ENCODE measurements around the gene OR2A14.
"Not testable (repeated sequence)": the region's sequence is repeated elsewhere in the genome, so short reads cannot be mapped to it uniquely, and the experiment has no call there.

The OR2A14 gene, protein sequence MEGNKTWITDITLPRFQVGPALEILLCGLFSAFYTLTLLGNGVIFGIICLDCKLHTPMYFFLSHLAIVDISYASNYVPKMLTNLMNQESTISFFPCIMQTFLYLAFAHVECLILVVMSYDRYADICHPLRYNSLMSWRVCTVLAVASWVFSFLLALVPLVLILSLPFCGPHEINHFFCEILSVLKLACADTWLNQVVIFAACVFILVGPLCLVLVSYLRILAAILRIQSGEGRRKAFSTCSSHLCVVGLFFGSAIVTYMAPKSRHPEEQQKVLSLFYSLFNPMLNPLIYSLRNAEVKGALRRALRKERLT

DNA sequence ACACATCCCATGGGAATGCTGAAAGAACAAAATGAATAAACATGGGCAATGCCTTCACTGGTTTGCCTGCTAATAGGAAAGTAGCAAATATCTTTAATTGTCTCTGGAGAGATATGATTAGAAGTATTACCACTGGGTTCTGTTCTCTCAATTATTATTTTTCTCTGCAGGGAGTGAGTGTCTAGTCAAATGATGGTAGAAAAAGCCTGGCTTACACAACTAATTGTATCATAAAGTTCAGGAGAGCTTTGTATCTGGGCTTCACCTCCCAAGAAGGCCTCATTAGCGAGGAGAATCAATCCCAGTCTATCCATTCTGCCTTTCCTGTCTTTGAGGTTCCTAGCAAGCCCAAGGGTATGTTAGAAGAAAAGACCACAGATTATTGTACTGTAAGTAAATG is at the start of gene OR2A14:
OR2A14 (plus strand) TSS at position 301 of the 400 bp plus-strand sequence. CDS start 5,937 bp downstream, outside the sequence.
- no peak for ATAC-seq

DNA sequence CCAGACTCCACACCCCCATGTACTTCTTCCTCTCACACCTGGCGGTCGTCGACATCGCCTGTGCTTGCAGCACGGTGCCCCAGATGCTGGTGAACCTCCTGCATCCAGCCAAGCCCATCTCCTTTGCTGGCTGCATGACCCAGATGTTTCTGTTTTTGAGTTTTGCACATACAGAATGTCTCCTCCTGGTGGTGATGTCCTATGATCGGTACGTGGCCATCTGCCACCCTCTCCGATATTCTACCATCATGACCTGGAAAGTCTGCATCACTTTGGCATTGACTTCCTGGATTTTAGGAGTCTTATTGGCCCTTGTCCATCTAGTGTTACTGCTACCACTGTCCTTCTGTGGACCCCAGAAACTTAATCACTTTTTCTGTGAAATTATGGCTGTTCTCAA is 48.6 kb upstream of the OR2A14 start:
- no peak for ATAC-seq

DNA sequence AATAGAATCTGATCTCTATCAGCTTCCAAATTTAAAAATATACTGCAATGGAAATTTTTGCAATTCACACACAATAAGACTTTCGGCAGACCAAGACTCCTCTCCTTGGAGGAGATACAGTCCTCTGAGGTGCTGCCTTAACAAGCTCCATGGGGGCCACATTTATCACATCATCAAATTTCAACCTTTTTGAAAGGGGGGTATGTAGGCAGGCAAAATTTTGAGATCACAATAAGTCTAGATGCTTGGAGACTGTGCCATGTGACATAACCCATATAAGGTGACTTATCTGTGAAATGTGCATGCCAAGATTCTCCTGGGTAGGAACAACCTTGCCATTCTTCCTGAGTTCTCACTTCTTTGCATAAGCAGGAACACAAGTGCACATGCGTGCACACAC is 37.0 kb upstream of the OR2A14 start, which contains the start of gene OR2A12:
OR2A12 (plus strand) TSS at position 301 of the 400 bp plus-strand sequence. CDS start 8,830 bp downstream, outside the sequence.
- no peak for ATAC-seq

DNA sequence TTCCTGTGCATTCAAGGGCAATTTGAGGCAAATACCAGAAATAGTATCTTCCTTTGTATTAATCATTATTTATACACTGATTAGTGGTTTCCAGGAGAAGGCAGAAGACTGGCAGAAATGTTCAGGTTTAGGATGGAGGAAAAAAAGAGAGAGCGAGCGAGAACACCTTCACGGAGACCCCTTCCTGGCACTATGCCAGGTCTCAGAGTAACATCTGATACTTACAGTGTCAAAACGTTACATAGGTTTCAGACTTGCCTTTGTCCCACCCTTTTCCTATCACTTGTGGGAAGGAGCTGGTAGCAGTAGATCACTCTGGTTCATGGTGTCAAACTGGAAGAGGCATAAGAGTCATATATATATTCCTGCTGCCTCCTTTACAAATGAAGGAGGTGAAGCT is 36.2 kb upstream of the OR2A14 start:
- no peak for ATAC-seq

DNA sequence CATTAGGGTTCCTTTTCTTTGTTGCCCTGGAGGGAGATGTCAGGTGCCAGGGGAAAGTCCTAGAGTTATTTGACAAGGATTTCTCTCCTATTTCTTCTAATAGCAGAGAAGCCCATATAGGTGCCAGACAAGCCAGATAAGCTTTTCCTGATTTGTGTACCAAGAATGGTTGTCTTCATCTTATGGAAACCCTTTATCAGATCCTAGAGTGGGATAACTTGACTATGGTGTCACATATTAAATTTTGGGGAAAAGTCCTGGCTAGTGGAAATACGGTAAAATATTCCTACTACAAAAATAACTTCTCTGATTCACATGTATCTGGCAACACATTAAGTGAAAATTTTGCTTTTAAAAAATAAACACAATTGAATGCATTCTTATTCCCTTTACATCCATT is 35.7 kb upstream of the OR2A14 start:
- no peak for ATAC-seq

DNA sequence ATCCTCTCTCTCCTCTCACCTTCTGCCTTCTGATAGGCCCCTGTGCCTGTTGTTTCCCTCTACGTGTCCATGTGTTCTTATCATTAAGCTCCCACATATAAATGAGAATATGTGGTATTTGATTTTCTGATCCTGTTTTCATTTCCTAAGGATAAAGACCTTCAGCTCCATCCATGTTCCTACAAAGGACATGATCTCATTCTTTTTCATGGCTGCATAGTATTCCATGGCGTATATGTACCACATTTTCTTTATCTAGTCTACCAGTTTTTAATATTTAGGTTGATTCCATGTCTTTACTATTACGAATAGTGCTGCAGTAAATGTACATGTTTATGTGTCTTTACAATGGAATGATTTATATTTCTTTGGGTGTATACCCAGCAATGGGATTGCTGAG is 32.3 kb upstream of the OR2A14 start:
- no peak for ATAC-seq

DNA sequence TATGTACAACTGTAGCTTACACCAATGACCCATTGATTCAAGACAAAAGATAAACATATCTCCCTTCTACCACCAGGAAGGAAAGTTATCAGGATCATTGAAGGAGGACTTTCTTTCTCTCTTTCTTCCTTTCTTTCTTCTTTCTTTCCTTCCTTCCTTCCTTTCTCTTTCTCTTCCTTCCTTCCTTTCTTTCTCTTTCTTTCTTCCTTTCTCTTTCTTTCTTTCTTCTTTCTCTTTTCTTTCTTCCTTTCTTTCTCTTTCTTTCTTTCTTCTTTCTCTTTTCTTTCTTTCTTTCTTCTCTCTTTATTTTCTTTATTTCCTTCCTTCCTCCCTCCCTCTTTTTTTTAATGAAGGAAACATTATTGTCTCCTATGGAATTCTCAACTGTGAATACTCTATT is 24.2 kb upstream of the OR2A14 start:
- no peak for ATAC-seq

DNA sequence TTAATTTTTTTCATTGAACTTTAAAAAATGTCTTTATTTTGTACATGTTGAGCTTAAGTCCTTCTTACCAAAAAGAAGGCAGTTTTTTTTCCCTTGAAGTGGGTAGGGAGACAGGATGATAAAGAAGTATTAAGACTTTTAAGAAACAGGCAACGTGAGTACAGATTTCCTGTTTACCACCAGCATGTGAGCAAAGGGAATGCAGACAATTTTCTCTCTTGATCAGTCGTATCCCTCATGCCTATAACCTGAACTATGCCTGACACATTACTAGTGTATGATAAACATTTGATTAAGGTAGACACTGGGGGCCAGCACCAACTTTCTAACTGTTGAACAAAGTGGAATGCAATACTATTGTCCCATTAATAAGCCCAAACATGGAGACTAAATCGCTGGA is 22.4 kb upstream of the OR2A14 start:
- no peak for ATAC-seq

DNA sequence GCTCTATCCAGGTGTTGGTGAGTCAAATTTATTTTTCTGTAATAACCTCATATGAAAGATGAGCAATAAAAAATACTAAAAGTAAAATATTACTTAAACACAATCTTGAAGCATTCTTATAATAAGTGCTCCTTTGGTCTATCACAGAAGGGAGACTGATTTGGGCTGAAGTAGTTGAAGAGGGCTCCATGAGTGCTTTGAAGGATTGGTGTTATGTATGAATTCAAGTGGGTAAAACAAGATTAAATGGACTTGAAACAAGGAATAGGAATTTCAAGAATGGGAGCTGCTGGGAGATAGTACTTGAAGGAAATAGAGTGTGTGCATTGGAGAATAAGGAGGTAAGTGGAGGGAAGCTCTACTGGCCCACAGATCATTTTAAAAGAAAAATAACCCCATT is 20.9 kb upstream of the OR2A14 start:
- ATAC-seq, result no peak

DNA sequence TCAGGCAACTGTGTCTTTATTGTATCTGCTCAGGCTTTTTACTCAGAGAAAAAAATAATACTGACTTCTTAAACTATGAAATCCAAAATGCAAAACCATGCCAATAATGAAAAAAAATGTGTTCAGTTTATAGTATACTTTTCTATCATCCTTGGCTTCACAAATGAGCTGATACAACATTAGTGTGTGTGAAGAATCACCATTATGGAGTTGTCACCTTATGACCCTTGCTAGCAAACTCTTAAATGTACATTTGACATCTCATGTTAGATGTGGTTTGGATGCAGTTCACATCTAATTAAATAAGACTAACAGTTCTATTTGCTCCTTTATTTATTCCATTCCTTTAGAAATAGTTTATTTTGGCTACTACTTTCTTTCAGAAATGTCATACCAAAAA is 17.8 kb upstream of the OR2A14 start:
- no peak for ATAC-seq

DNA sequence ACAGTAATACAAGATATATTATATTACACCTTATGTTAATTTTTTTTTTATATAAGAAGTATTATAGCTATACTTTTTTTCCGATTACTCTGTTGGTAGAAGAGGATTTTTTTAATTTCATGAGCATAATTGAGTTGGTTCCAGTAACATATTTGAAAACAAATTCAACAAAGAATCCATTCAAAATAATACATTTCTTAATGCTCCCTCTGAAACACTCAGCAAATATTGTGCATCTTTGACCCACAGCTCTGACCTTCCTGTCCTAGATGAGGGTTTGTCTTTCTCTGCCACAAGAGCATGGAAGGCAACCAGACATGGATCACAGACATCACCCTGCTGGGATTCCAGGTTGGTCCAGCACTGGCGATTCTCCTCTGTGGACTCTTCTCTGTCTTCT is 13.7 kb upstream of the OR2A14 start, which contains the start of gene OR2A2:
OR2A2 (plus strand) TSS at position 301 of the 400 bp plus-strand sequence; CDS start at position 301, 0 bp downstream.
- no peak for ATAC-seq

DNA sequence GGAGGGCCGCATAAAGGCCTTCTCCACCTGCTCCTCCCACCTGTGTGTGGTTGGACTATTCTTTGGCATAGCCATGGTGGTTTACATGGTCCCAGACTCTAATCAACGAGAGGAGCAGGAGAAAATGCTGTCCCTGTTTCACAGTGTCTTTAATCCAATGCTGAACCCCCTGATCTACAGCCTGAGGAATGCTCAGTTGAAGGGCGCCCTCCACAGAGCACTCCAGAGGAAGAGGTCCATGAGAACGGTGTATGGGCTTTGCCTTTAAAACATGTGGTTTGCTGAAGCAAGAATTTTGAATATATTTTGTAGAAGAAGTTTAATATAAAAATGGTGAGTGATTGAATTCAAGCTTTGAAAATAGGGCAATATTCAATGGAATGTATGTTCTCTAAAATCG is 12.7 kb upstream of the OR2A14 start:
- no peak for ATAC-seq

DNA sequence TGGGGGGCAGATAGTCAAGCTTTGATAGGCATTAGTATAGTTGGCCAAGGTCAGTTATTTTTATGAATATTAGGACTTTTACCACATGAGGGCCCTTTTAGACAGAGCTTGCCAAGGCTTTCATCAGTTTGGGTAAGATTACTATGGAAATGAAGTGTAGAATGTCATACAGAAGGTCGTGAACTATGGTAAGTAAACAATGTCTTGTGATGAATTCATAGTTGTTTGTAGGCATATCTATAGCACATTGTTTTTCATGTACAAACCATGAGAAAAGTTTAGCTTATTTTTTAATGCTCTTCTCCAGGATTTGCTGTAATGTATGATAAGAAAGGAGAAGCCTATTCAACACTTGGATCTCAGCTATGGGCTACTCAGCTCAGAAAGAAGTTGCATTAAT is 9.3 kb upstream of the OR2A14 start:
- ATAC-seq, result no peak

DNA sequence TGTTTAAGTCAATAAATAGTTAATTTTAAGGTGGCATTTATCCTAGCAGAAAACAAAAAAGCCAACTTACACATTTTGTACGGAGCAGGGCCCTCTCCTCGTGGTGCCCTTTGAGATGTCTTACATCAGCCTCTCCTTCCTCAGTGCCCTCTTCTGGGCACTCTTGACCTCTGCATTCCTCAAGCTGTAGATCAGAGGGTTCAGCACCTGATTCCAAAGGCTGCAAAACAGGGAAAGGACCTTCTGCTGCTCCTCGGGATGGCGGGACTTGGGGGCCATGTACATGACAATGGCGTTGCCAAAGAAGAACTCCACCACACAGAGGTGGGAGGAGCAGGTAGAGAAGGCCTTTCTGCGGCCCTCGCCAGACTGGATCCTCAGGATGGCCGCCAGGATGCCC is 4.6 kb upstream of the OR2A14 start:
- ATAC-seq, result no peak

DNA sequence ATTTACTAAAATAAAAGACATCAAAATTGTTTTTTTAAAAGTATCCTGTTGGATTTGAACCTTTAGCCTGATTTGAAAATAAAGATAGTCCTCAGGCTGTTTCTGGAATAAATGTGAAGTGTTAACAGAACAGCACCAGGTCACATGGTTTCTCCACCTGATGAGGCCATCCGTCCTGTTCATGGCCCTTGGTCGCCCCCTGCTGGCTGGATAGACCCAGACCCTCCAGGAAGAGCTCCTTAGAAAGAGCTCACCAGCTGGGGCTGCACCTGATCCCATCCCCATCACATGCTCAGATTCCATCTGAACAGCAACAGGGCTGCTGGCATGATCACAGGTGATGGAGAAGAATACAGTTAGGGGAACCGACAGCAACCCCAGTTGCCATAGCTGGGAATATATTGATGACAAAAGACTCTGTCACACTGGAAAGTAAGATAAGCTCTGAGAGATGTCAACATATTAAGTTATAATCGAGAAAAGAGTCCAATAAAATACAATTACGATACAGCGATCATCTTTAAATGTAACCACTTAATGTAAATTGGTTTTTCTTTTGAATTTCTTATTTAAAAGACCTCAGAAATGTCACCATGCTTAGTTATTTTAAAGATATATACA is 4.8 kb downstream of the OR2A14 start:
- ATAC-seq, result peak; percentile 96 to 97

DNA sequence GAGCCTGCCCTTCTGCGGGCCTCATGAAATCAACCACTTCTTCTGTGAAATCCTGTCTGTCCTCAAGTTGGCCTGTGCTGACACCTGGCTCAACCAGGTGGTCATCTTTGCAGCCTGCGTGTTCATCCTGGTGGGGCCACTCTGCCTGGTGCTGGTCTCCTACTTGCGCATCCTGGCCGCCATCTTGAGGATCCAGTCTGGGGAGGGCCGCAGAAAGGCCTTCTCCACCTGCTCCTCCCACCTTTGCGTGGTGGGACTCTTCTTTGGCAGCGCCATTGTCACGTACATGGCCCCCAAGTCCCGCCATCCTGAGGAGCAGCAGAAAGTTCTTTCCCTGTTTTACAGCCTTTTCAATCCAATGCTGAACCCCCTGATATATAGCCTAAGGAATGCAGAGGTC is 6.6 kb downstream of the OR2A14 start:
- ATAC-seq, result not testable (repeated sequence)

DNA sequence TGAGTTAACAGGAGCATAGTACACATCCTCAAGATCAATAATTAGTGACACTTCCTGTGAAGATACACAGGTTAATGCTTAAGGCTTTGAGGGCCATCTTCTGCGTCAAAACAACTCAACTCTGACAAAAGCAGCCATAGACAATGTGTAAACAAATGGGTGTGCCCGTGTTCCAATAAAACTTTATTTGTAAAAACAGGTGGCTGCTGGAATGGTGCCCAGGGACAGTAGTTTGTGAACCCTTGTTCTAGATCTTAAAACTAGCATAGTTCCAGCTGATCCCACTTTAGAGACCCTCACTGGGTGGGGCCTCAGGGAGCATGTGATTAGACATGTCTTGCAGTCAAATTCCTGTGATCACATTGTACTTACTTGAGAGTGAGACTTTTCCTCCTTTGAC is 7.8 kb downstream of the OR2A14 start:
- ATAC-seq, result no peak

DNA sequence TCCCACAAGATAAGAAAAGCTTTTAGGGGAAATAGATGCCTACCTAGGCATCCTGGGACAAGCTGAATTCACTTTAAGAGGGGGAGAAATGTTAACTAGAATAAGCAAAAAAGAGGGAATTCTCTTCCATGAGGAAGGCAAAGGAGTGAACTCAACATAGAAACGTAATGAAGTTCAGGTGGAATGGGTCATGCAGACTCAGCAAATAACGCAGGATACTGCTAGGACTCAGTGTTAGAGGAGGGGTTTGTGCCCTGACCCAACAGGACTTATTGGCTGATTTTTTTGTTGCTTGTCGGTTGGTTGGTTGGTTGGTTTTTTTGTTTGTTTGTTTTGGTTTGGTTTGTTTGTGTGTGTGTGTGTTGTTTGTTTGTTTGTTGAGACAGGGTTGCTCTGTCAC is 9.3 kb downstream of the OR2A14 start:
- no peak for ATAC-seq

DNA sequence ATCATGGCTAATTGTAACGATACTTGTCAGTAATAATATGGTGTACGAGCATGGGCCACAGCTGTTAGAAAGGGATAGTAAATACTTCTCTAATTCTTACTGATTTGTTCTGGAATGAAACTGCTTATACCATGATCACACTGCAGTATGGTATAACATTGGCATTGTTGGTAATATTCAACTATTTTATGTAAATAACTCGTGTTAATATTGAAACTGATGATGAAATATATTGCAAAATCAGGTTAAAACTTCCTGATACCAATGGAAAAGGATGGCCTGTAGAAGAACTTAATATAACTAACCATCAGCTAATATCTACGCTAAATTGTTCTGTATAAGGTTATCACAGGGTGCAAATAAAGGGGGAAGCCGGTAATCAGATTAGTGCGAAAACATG is 10.3 kb downstream of the OR2A14 start:
- ATAC-seq, result no peak

DNA sequence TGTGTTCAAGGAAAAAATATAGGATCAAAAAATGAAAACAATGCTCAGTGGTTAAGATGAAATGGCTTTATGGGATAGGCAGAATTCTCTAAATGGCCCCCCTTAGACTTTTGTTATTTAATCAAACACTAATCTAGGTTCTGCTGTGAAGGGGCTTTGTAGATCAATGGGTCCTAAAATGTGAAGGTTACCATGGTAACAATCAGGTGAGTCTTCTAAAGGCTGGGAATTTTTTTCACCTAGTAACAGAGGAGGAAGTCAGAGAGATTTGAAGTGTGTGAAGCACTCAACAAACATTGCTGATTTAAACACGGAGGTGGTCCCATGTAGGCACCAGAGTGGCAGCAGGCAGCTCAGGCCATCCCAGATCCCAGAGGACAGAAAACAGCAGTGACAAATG is 11.1 kb downstream of the OR2A14 start:
- ATAC-seq, result no peak

DNA sequence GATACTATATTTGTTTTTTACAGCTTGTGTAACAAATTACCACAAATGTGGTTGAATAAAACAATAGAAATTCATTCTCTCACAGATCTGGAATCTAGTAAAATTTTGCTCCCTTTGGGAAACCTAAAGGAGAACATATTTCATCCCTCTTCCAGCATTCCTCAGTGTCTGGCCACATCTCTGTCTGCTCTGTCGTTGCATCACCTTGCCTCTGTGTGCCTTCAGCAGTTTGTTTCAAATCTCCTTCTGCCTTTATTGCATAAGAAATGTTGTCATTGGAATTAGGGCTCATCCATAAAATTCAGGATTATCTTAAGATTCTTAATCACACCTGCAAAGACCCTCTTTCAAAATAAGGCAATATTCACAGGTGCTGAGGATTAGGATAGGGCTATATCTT is 14.5 kb downstream of the OR2A14 start:
- ATAC-seq, result no peak

DNA sequence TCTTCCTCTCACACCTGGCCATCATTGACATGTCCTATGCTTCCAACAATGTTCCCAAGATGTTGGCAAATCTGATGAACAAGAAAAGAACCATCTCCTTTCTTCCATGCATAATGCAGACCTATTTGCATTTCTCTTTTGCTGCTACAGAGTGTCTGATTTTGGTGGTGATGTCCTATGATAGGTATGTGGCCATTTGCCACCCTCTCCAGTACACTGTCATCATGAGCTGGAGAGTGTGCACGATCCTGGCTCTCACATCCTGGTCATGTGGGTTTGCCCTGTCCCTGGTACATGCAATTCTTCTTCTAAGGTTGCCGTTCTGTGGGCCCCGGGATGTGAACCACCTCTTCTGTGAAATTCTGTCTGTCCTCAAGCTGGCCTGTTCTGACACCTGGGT is 19.2 kb downstream of the OR2A14 start:
- ATAC-seq, result no peak

DNA sequence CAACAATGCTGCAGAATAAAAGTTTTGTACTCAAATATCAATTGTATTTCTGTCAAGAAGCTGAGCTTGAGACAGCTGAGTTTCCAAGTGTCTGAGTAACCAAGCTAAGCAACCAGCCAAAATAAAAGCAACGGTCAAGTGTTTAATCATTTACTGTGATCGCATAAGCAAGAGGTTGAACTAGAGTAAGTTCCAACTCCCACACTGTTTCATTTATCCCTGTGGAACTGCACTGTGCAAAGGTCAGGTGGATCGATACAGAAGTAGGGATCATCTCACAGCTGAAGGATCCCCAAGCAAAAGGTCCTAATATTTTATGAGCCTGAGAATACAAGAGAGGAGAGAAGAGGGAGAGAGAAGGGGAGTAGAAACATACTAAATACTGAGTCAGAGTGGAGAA is 21.4 kb downstream of the OR2A14 start:
- no peak for ATAC-seq

DNA sequence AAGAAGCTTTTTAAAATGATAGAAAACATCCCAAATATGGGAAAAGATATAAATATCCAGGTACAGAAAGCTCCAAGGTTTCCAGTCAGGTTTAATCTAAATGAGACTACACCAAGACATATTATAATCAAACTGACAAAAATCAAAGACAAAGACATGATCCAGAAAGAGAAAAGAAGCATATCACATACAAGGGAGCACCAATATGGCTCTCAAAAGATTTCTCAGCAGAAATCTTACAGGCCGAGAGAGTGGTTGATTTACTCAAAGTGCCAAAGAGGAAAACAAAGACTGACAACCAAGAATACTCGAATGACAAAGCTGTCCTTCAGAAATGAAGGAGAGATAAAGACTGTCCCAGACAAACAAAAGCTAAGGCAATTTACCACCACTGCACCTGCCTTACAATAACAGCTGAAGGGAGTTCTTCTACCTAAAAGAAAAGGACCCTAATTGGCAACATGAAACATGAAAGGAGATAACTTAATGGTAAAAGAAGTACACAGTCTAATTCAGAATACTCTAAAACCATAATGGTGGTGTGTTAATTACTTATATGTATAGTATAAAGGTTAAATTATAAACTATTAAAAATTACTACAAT is 25.4 kb downstream of the OR2A14 start:
- ATAC-seq, result no peak

All from activated CD4-positive, CD25-positive, alpha-beta regulatory T cell treated with anti-CD3 and anti-CD28 coated beads, Interleukin-2, amount 50 U/mL, for 24 hours (primary cell).